Breast epithelium (tissue), 3 donors: ENCODE measurements around the gene COL23A1.

Experiments
- POLR2A ChIP-seq: fragments of 450-650 bp; IDR thresholded peaks from one replicate; pipeline ENCODE4 v1.6.1; 2016; ENCODE audit warnings: antibody characterized with exemption, mild to moderate bottlenecking, moderate library complexity
- POLR2AphosphoS5 ChIP-seq, 3 donors: sonication (generic); formaldehyde crosslinking; IDR thresholded peaks; one replicate each; pipeline ENCODE4 v1.6.1; 2017; ENCODE audit warnings: antibody characterized with exemption in 3 of 3

DNA sequence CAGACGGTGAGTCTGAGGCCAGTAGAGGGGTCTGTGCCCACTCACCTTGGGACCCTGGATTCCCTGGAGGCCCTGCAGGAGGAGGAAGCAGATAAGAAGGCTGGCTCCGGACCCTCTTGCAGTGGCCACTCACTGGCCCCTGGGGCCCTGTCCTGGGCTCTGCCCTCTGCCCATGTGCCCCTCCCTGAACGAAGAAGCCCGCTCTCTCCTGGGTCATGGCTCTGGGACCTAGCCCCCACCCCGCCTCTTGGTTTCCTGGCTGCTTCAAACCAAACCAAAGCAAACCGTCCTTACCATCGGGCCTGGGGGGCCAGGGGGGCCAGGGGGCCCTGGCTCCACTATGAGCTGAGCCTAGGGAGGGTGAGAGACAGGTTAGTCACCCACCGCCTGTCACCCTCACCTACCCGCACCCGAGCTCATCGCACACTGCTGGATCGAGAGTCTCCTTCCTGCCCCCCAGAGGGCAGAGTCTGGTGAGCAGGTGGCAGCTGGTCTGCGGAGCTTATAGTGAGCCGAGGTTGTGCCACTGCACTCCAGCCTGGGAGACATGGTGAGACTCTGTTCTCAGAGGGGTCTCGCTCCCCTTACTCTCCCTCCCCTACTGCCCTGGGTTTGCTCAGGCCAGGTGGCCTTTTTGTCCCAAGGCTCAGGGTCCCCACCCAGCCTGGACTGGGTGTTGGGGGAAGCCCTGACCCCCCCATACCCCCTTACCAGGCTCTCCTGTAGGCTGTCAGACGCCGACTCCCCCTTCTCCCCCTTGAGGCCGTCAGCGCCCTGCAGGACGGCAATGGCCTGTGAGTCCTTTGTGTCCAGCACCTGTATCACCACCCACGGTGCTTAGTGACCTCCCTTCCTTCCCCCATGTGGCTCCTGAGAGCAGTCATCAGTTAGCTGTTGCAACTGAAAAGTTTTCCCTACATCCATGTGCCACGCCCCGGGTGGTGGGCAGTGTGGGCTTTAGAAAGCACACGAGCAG lies 342.4 kb downstream of the COL23A1 start:
- no peak for TF ChIP-seq POLR2AphosphoS5 (IDR thresholded peaks at IDR 0.05)
- no peak for TF ChIP-seq POLR2A
